HG03066 (cell line): ENCODE measurements around the gene PEG3.

Source experiments
- ATAC-seq: cut with Tn5 transposase; IDR thresholded peaks from one replicate; pipeline ENCODE4 v1.9.1; 2021; ENCODE audit warnings: low read depth; ENCODE audit not compliant: unreplicated experiment

The PEG3 gene

GRCh38 chr19:56839652-56840450, 675 bp downstream of the PEG3 start:
- no peak for ATAC-seq

- no peak for ATAC-seq
These were observed 1.4 kb downstream of the PEG3 start for GRCh38 chr19:56838909-56839651.

- no peak for ATAC-seq
These were observed 2.3 kb downstream of the PEG3 start for GRCh38 chr19:56838024-56838908.

- no peak for ATAC-seq
These were observed 3.0 kb downstream of the PEG3 start for GRCh38 chr19:56837492-56838023.

GRCh38 chr19:56837004-56837403, 3.5 kb downstream of the PEG3 start:
- no peak for ATAC-seq

GRCh38 chr19:56836059-56836458, 4.5 kb downstream of the PEG3 start:
- no peak for ATAC-seq

- ATAC-seq: no peak
These were observed 5.1 kb downstream of the PEG3 start for GRCh38 chr19:56835401-56835800.

- no peak for ATAC-seq
These were observed 5.8 kb downstream of the PEG3 start for GRCh38 chr19:56834564-56835375.

GRCh38 chr19:56832352-56832928, 8.1 kb downstream of the PEG3 start:
- no peak for ATAC-seq

GRCh38 chr19:56831255-56831654, 9.3 kb downstream of the PEG3 start:
- ATAC-seq: no peak

GRCh38 chr19:56829596-56829995, 10.9 kb downstream of the PEG3 start:
- no peak for ATAC-seq

GRCh38 chr19:56827708-56828107, 12.8 kb downstream of the PEG3 start:
- ATAC-seq: no peak

GRCh38 chr19:56823956-56824355, 16.6 kb downstream of the PEG3 start:
- no peak for ATAC-seq

GRCh38 chr19:56823417-56823816, 17.1 kb downstream of the PEG3 start:
- no peak for ATAC-seq

- ATAC-seq: no peak
These were observed 17.8 kb downstream of the PEG3 start for GRCh38 chr19:56822755-56823154.

GRCh38 chr19:56821675-56822074, 18.9 kb downstream of the PEG3 start:
- ATAC-seq: no peak

- no peak for ATAC-seq
These were observed 19.3 kb downstream of the PEG3 start for GRCh38 chr19:56821209-56821608.

- no peak for ATAC-seq
These were observed 21.4 kb downstream of the PEG3 start for GRCh38 chr19:56819166-56819565.

GRCh38 chr19:56814656-56815055, 25.9 kb downstream of the PEG3 start:
- ATAC-seq: no peak

GRCh38 chr19:56813531-56813930, 27.0 kb downstream of the PEG3 start:
- ATAC-seq: no peak
